ENCODE data around the gene USH2A.

USH2A gene

DNA sequence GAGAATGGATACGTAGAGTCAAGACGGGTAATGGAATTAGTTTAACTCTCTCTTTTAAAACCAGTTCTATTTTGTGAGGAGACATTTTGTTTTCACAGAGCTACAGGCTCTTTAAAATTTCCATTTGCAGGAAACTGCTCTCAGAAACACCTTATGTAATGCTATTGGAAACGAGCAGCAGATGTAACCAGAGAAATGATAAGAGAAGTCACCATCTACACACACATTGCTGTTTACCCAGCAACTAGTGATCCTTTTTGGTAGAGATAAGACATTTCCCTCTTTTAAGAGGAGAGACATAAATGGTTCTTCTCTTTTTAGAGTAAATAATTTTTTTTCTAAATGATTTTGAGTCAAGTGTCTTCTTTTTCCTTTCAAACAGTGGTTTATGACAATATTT lies 775.5 kb downstream of the USH2A start:
- no peak overlapping the region for H3K4me3 ChIP-seq (ENCODE audit: control insufficient read depth, low read depth, low read length)
- TF ChIP-seq, protein P1, sequence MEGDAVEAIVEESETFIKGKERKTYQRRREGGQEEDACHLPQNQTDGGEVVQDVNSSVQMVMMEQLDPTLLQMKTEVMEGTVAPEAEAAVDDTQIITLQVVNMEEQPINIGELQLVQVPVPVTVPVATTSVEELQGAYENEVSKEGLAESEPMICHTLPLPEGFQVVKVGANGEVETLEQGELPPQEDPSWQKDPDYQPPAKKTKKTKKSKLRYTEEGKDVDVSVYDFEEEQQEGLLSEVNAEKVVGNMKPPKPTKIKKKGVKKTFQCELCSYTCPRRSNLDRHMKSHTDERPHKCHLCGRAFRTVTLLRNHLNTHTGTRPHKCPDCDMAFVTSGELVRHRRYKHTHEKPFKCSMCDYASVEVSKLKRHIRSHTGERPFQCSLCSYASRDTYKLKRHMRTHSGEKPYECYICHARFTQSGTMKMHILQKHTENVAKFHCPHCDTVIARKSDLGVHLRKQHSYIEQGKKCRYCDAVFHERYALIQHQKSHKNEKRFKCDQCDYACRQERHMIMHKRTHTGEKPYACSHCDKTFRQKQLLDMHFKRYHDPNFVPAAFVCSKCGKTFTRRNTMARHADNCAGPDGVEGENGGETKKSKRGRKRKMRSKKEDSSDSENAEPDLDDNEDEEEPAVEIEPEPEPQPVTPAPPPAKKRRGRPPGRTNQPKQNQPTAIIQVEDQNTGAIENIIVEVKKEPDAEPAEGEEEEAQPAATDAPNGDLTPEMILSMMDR (IDR thresholded peaks at IDR 0.05; ENCODE audit: control insufficient read depth, insufficient read depth, low read depth, low read length, missing control alignments) = no peak
- no peak for DNase-seq (ENCODE audit: low read depth)

DNA sequence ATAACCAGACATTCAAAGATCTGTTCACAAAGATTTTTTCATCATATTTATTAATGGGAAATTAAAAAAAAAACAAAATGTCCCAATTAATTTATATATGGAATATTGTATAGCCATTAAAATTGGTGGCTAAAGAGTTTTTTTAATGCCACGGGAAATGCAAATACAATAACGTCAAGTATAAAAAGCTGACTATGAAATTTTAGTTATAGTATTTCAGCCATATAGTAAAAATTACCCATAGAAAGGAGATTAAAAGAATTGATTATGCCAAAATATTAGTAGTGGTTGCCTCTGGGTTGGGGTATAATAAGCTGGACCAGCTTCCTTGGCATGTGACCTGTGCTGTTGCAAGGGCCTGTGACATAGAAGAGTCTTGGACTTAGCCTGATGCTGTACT lies 777.4 kb downstream of the USH2A start:
- TF ChIP-seq, protein P1 (IDR thresholded peaks at IDR 0.05; ENCODE audit: control insufficient read depth, insufficient read depth, low read depth, low read length, missing control alignments) = no peak
- H3K4me3 ChIP-seq (ENCODE audit: control insufficient read depth, low read depth, low read length) = no peak overlapping the region
- DNase-seq (ENCODE audit: low read depth) = no peak

DNA sequence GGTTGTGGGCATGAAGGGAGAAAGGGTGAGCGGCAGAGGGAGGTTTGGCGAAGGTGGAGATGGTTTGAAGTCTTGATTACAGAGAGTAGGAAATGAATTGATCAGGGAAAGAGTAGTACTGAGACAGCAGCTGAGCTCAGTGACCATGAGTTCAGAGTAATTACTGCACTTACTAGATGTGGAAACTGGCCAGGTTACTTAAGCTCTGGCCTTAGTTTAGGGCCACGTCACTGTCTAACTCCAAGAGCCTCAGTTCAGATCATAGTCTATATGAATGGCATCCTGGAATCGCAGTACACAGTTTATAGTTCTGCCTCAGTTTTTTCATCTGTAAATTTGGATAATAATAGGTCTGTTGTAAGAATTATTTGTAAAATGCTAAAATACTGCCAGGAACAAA lies 778.1 kb downstream of the USH2A start:
- TF ChIP-seq, protein P1 (IDR thresholded peaks at IDR 0.05; ENCODE audit: control insufficient read depth, insufficient read depth, low read depth, low read length, missing control alignments) = no peak
- no peak overlapping the region for H3K4me3 ChIP-seq (ENCODE audit: control insufficient read depth, low read depth, low read length)
- no peak for DNase-seq (ENCODE audit: low read depth)

DNA sequence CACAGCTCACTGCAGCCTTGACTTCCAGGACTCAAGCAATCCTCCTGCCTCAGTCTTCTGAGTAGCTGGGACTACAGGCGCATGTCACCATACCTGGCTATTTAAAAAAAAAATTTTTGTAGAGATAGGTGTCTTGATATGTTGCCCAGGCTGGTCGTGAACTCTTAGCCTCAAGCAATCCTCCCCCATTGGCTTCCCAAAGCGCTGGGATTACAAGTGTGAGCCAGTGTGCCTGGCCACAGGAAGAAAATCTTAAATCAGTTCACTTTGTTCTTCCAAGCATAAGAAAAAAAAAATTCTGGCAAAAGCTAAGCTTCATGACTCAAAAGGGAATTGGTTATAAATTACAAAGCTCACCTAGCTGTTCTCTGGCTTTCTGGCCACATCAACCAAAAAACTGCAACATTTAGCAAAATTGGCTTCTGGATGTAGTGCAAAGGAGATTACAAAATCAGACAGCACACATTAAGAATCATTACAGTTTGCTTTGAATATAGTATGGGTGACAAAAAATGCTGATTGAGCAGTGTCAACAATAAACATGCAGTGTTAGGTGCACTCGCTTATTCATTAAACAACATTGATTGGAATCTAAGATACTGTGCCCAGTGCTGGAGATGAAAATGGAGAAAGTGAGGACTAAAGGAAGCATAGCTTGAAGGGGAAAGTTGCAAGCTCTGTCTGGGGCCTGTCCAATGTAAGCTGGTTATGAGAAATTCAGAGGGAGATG lies 779.5 kb downstream of the USH2A start:
- TF ChIP-seq, protein P1 (IDR thresholded peaks at IDR 0.05; ENCODE audit: control insufficient read depth, insufficient read depth, low read depth, low read length, missing control alignments) = no peak

GRCh38 chr1:215640429-215641148 lies 782.7 kb downstream of the USH2A start:
- no peak for DNase-seq (ENCODE audit: low read depth)
- no peak overlapping the region for H3K4me3 ChIP-seq (ENCODE audit: control insufficient read depth, low read depth, low read length)
- TF ChIP-seq, protein P1 (IDR thresholded peaks at IDR 0.05; ENCODE audit: control insufficient read depth, insufficient read depth, low read depth, low read length, missing control alignments) = no peak

More for the DNA sequence above, 779.5 kb downstream of the USH2A start:
- no peak overlapping the region for H3K4me3 ChIP-seq (ENCODE audit: control insufficient read depth, low read depth, low read length)
- no peak for DNase-seq (ENCODE audit: low read depth)

DNA sequence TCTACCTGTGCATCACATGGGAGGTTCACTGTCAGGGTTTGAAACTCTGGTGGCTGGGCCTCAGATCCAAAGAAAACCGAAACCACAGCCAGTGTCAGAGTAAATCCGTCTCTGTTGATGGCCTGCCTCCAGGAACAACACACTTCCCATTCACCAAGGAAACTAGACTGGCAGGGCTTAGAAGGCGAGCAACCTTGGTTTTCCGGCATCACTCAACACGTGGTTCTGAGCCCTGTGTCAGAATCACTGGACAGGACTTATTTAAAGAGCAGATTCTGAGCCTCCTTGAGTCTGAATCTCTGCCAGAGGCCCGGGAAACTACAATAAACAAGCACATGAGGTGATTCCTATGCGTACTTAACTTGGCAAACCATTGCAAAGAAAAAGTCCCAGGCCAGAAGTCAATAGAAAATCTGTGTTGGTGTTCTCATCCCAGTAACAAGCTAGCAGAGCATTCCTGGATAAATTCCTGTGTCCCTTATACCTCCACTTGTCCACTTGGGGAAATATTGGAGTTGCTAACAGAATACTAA lies 786.1 kb downstream of the USH2A start:
- DNase-seq (ENCODE audit: low read depth) = peak; percentile 55
- TF ChIP-seq, protein P1 (IDR thresholded peaks at IDR 0.05; ENCODE audit: control insufficient read depth, insufficient read depth, low read depth, low read length, missing control alignments) = no peak
- no peak overlapping the region for H3K4me3 ChIP-seq (ENCODE audit: control insufficient read depth, low read depth, low read length)

All from AG09309 (cell line).